Retinal pigment epithelial cell (primary cell): ENCODE measurements around the gene SVIL.

Source experiments
- DNase-seq: peaks from one replicate; pipeline ENCODE4 v3.0.0-alpha.2; 2010; ENCODE audit warnings: low read depth
- H3K4me3 ChIP-seq: 2 replicates; pipeline ENCODE4 v1.5.1; 2011; ENCODE audit warnings: mild to moderate bottlenecking, low read length, control low read depth, moderate library complexity
- TF ChIP-seq, protein P1 (sequence below): conservative IDR thresholded peaks from 2 replicates; pipeline ENCODE4 v1.5.1; 2011; ENCODE audit warnings: low read depth, low read length, control low read depth, inconsistent platforms

Gene SVIL, protein sequence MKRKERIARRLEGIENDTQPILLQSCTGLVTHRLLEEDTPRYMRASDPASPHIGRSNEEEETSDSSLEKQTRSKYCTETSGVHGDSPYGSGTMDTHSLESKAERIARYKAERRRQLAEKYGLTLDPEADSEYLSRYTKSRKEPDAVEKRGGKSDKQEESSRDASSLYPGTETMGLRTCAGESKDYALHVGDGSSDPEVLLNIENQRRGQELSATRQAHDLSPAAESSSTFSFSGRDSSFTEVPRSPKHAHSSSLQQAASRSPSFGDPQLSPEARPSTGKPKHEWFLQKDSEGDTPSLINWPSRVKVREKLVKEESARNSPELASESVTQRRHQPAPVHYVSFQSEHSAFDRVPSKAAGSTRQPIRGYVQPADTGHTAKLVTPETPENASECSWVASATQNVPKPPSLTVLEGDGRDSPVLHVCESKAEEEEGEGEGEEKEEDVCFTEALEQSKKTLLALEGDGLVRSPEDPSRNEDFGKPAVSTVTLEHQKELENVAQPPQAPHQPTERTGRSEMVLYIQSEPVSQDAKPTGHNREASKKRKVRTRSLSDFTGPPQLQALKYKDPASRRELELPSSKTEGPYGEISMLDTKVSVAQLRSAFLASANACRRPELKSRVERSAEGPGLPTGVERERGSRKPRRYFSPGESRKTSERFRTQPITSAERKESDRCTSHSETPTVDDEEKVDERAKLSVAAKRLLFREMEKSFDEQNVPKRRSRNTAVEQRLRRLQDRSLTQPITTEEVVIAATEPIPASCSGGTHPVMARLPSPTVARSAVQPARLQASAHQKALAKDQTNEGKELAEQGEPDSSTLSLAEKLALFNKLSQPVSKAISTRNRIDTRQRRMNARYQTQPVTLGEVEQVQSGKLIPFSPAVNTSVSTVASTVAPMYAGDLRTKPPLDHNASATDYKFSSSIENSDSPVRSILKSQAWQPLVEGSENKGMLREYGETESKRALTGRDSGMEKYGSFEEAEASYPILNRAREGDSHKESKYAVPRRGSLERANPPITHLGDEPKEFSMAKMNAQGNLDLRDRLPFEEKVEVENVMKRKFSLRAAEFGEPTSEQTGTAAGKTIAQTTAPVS (N-terminal part only)

DNA sequence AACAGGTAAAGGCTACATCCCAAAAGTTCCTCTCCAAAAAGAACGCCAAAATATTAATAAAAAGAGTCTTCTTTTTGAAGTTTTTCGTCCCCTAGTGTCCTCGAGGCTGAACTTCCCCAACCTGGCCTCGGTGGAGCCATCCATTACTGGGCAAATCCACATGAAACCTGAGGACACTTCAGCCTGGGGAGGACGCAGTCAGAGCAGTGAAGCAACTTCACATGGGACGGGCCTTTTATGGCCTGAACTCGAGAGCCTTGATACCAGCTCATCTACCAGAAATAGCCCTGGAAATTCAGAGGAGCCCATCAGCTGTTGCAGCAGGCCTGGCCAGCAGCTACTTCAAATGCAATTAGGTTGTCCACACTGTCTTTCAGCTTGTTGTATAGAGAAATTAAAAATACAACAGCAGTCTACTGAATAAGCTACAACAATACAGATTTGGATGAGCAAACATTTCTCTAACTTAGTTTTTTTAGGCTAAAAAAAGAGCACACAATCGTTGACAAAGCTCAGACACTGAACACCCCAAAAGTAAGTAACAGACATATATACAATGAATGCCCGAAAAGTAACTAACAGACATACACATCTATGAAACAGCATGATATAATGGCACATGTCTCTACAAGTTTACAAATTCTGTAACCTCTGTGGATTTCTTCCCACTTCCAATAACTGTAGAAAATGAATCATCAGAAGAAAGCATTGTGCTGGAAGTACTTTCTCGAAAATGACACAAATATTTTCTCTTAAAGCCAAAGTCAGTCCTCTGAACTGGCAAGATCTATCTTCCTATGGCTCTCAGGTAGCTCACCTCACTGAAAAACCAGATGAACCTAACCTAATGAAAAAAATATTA is at the start of gene SVIL:
SVIL (minus strand) TSS at position 208 of the 862 bp plus-strand sequence. CDS start 79,913 bp downstream, outside the sequence.
- H3K4me3 ChIP-seq: no peak within 1 kb of the TSS
- no peak for DNase-seq
- TF ChIP-seq, protein P1, sequence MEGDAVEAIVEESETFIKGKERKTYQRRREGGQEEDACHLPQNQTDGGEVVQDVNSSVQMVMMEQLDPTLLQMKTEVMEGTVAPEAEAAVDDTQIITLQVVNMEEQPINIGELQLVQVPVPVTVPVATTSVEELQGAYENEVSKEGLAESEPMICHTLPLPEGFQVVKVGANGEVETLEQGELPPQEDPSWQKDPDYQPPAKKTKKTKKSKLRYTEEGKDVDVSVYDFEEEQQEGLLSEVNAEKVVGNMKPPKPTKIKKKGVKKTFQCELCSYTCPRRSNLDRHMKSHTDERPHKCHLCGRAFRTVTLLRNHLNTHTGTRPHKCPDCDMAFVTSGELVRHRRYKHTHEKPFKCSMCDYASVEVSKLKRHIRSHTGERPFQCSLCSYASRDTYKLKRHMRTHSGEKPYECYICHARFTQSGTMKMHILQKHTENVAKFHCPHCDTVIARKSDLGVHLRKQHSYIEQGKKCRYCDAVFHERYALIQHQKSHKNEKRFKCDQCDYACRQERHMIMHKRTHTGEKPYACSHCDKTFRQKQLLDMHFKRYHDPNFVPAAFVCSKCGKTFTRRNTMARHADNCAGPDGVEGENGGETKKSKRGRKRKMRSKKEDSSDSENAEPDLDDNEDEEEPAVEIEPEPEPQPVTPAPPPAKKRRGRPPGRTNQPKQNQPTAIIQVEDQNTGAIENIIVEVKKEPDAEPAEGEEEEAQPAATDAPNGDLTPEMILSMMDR: no peak

DNA sequence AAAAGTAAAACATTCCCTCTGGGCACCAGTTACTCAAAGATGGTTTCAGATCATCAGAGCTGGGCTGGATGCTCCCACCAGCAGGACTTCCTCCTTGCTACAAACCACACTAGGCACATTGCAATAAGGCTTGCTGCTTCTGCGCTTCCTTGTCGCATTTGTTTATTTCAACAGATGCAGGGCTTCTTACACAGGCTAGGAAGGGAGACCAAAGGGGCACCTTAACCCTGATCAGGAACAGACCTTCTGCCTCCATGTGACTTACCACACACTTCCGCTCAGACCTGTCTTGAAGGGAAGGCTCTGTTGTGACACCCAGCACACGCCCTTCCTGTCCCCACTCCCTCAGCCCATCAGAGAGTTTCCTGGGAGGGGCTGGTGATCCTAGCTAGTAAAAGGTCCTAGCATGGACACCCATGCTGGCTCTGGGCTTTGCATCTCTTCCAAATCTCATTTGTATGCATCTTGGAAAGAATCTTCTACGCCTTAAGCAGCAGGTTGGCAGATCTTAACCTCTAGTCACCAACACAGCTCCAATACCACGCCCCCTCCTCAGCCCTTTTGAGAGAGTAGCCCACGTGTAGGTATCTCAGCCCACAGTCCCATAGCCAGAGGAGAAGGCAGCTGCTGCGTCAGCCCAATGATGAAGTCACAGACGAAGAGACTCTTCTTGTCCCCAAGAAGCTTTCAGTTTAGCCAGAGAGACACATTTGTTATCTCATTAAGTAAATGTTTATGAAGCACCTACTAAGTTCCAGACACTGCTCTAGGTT is 47.1 kb upstream of the SVIL start:
- TF ChIP-seq, protein P1: no peak
- no peak overlapping the region for H3K4me3 ChIP-seq
- DNase-seq: no peak

DNA sequence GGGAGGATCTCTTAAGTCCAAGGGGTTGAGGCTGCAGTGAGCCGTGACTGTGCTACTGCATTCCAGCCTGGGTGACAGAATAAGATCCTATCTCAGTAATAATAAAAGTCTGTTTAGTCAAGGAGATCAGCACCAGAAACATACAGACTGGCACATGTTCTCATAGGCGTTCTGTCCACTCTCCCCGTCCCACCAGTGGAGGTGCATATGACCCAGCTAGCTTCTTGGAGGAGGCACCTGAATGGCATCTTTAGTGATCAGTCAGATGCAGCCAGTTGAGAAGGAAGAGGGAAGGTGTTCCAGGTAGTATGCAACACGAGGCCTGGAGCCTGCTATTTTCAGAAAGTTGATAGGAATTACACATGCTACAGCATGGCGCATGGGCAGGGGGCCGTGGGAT is 45.3 kb upstream of the SVIL start:
- H3K4me3 ChIP-seq: no peak overlapping the region
- DNase-seq: no peak
- TF ChIP-seq, protein P1: no peak

DNA sequence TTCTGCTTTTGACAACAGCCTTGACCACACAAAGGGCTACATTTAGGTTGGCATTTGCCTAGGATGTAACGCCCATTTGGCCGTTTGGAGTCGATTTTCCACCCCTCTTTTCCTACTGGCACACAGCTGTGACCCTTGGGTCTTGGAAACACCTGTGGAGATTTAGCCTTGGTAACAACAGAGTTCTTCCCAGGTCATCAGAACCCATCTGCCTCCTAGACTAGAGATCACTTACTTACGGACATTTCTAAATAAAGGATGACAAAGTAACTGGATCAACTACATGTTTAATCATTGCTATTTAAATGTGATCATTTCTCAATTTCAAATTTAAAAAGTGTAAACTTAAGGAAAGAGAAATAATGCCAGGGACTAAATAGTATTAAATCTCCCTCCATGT is 42.0 kb upstream of the SVIL start:
- TF ChIP-seq, protein P1: no peak
- H3K4me3 ChIP-seq: no peak overlapping the region
- DNase-seq: no peak

DNA sequence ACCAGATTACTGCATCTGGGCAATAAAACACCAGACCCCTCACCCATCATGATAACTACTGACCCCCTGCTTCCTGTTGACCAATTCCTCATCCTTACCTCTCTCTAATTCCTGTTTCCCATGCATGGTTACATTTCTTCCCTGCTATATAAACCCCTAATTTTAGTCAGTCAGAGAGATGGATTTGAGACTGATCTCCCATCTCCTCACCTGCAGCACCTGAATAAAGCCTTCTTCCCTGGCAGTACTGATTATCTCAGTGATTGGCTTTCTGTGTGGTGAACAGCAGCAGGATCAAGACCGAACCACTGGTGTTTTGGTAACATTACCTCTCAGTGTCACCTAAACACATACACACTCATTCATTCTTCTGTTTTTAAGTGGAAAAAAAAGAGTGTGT is 41.2 kb upstream of the SVIL start:
- TF ChIP-seq, protein P1: no peak
- no peak overlapping the region for H3K4me3 ChIP-seq
- no peak for DNase-seq

DNA sequence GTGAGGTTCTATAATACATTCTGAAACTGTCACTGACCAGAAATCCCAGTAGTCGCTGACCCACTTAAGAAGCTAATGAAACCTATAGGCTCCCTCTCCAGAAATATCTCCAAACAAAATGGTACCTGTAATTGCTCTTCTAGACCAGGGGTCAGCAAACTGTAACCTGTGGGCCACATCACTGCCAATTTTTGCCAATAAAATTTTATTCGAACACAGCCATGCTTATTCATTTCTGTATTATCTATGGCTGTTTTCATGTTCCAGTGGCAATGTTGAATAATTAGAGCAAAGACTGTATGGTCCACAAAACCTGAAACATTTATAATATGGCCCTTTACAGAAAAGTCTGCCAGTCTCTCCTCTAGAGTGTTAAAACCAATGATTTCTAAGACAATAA is 37.2 kb upstream of the SVIL start:
- no peak for DNase-seq
- H3K4me3 ChIP-seq: no peak overlapping the region
- TF ChIP-seq, protein P1: no peak
